ENCODE results near the gene MTX1.
"Not testable (repeated sequence)": the region's sequence is repeated elsewhere in the genome, so short reads cannot be mapped to it uniquely, and the experiment has no call there.

The MTX1 gene

GRCh38 chr1:155218854-155219591, 10.5 kb downstream of the MTX1 start:
- peak overlapping the region; percentile 38 for H3K4me3 ChIP-seq (ENCODE audit: low read depth, low read length)
- TF ChIP-seq CTCF (conservative IDR thresholded peaks at IDR 0.05; ENCODE audit: low read depth, low read length) = no peak
- DNase-seq (ENCODE audit: low read depth) = peak; percentile 83

- peak; percentile 46 for DNase-seq (ENCODE audit: low read depth)
- no peak for TF ChIP-seq CTCF (conservative IDR thresholded peaks at IDR 0.05; ENCODE audit: low read depth, low read length)
- no peak overlapping the region for H3K4me3 ChIP-seq (ENCODE audit: low read depth, low read length)
These were observed 11.1 kb downstream of the MTX1 start for GRCh38 chr1:155219592-155220031.

GRCh38 chr1:155220211-155220965, 11.9 kb downstream of the MTX1 start:
- DNase-seq (ENCODE audit: low read depth) = not testable (repeated sequence)

GRCh38 chr1:155223047-155223446, 14.6 kb downstream of the MTX1 start:
- no peak for TF ChIP-seq CTCF (conservative IDR thresholded peaks at IDR 0.05; ENCODE audit: low read depth, low read length)
- no peak for DNase-seq (ENCODE audit: low read depth)
- no peak overlapping the region for H3K4me3 ChIP-seq (ENCODE audit: low read depth, low read length)

More at GRCh38 chr1:155220211-155220965, 11.9 kb downstream of the MTX1 start:
- H3K4me3 ChIP-seq (ENCODE audit: low read depth, low read length) = not testable (repeated sequence)

- DNase-seq (ENCODE audit: low read depth); H3K4me3 ChIP-seq (ENCODE audit: low read depth, low read length): not testable (repeated sequence)
These were observed 16.9 kb downstream of the MTX1 start for GRCh38 chr1:155225404-155225759.

GRCh38 chr1:155226188-155226909, 17.9 kb downstream of the MTX1 start:
- peak overlapping the region; percentile 78 for H3K4me3 ChIP-seq (ENCODE audit: low read depth, low read length)
- peak; percentile 76 for TF ChIP-seq CTCF (conservative IDR thresholded peaks at IDR 0.05; ENCODE audit: low read depth, low read length)
- peak; percentile 89 for DNase-seq (ENCODE audit: low read depth)

GRCh38 chr1:155226910-155227260, 18.4 kb downstream of the MTX1 start:
- no peak for TF ChIP-seq CTCF (conservative IDR thresholded peaks at IDR 0.05; ENCODE audit: low read depth, low read length)
- H3K4me3 ChIP-seq (ENCODE audit: low read depth, low read length) = peak overlapping the region; percentile 78
- peak; percentile 41 for DNase-seq (ENCODE audit: low read depth)
